ENCODE data around the gene SEMA4D.
"Not testable (repeated sequence)": the region's sequence is repeated elsewhere in the genome, so short reads cannot be mapped to it uniquely, and the experiment has no call there.

The SEMA4D gene

GRCh38 chr9:89480372-89480771, 17.5 kb downstream of the SEMA4D start:
- DNase-seq = not testable (repeated sequence)

GRCh38 chr9:89479669-89480011, 18.3 kb downstream of the SEMA4D start:
- DNase-seq = not testable (repeated sequence)

- DNase-seq = no peak
Observed at GRCh38 chr9:89478821-89479668, 18.9 kb downstream of the SEMA4D start.

- DNase-seq = no peak
Observed at GRCh38 chr9:89477811-89478630, 19.9 kb downstream of the SEMA4D start.

GRCh38 chr9:89477384-89477783, 20.5 kb downstream of the SEMA4D start:
- DNase-seq = no peak

GRCh38 chr9:89476546-89476945, 21.4 kb downstream of the SEMA4D start:
- DNase-seq = no peak

- no peak for DNase-seq
Observed at GRCh38 chr9:89475891-89476440, 21.9 kb downstream of the SEMA4D start.

- no peak for DNase-seq
Observed at GRCh38 chr9:89474939-89475338, 23.0 kb downstream of the SEMA4D start.

- DNase-seq = no peak
Observed at GRCh38 chr9:89473762-89474469, 24.0 kb downstream of the SEMA4D start.

- DNase-seq = not testable (repeated sequence)
Observed at GRCh38 chr9:89471796-89472320, 26.1 kb downstream of the SEMA4D start.

GRCh38 chr9:89471390-89471789, 26.5 kb downstream of the SEMA4D start:
- DNase-seq = no peak

GRCh38 chr9:89470224-89470839, 27.6 kb downstream of the SEMA4D start:
- DNase-seq = no peak

- no peak for DNase-seq
Observed at GRCh38 chr9:89469003-89469402, 28.9 kb downstream of the SEMA4D start.

GRCh38 chr9:89468281-89468960, 29.5 kb downstream of the SEMA4D start:
- no peak for DNase-seq

GRCh38 chr9:89467278-89467625, 30.7 kb downstream of the SEMA4D start:
- no peak for DNase-seq

- no peak for DNase-seq
Observed at GRCh38 chr9:89466451-89467277, 31.2 kb downstream of the SEMA4D start.

GRCh38 chr9:89465726-89466308, 32.1 kb downstream of the SEMA4D start:
- no peak for DNase-seq

- no peak for DNase-seq
Observed at GRCh38 chr9:89465001-89465451, 32.9 kb downstream of the SEMA4D start.

- no peak for DNase-seq
Observed at GRCh38 chr9:89464300-89464901, 33.5 kb downstream of the SEMA4D start.
